Lung (tissue), 12 donors: Measurements from ENCODE around the gene PDE3B. TPM values are rescaled to one million over a fixed set of nuclear protein-coding genes. Genes with fewer than 3 reads are reported as not detected.

Experiments
- ATAC-seq: fragments of 200-7000 bp; cut with Tn5 transposase; one replicate; pipeline ENCODE4 v1.9.1; 2020; ENCODE audit warnings: moderate number of reproducible peaks; ENCODE audit not compliant: insufficient read depth, low FRiP score
- DNase-seq, 3 donors: peaks; one replicate each; pipeline ENCODE4 v3.0.0-alpha.2; 2013 to 2017
- H3K27ac ChIP-seq, 2 donors: one replicate each; pipeline ENCODE4 v1.5.1; 2013; ENCODE audit warnings: mild to moderate bottlenecking in 2 of 2, moderate library complexity in 2 of 2, control low read depth in 1 of 2, inconsistent platforms in 1 of 2, low read depth in 1 of 2, low read length in 1 of 2
- H3K27me3 ChIP-seq, 3 donors: one replicate each; pipeline ENCODE4 v1.5.1; 2013; ENCODE audit warnings: low read length in 2 of 3; ENCODE audit not compliant: control insufficient read depth in 3 of 3, insufficient read depth in 3 of 3
- H3K36me3 ChIP-seq, 4 donors: one replicate each; pipeline ENCODE4 v1.5.1; 2013; ENCODE audit warnings: low read length in 4 of 4, mild to moderate bottlenecking in 1 of 4, moderate library complexity in 1 of 4; ENCODE audit not compliant: control insufficient read depth in 4 of 4, insufficient read depth in 4 of 4
- H3K4me1 ChIP-seq, 5 donors: one replicate each; pipeline ENCODE4 v1.5.1; 2013; ENCODE audit warnings: low read length in 5 of 5, mild to moderate bottlenecking in 2 of 5, moderate library complexity in 1 of 5; ENCODE audit not compliant: control insufficient read depth in 5 of 5, insufficient read depth in 5 of 5
- H3K4me3 ChIP-seq: one replicate; pipeline ENCODE4 v1.5.1; 2013; ENCODE audit warnings: mild to moderate bottlenecking, control low read depth, moderate library complexity
- H3K9ac ChIP-seq, 2 donors: one replicate each; pipeline ENCODE4 v1.5.1; 2013; ENCODE audit warnings: low read length in 2 of 2, control low read depth in 1 of 2; ENCODE audit not compliant: insufficient read depth in 1 of 2
- H3K9me3 ChIP-seq, 4 donors: one replicate each; pipeline ENCODE4 v1.5.1; 2013; ENCODE audit warnings: low read length in 3 of 4, mild to moderate bottlenecking in 1 of 4, moderate library complexity in 1 of 4; ENCODE audit not compliant: control insufficient read depth in 4 of 4, insufficient read depth in 3 of 4
- CTCF ChIP-seq: IDR thresholded peaks from 2 replicates; pipeline ENCODE4 v1.5.1; 2012; ENCODE audit warnings: mild to moderate bottlenecking; ENCODE audit errors: control extremely low read depth, extremely low read depth
- WGBS, 2 donors: extraction: QIAGEN DNeasy Blood & Tissue Kit; methylation state at CpG; one replicate each; pipeline ENCODE4 v1.1.7; 2013; 5-methylcytosine and 5-hydroxymethylcytosine counted together
- polyA plus RNA-seq, 2 donors: library from polyadenylated mRNA; stranded (reverse); fragments of 200-250 nt; gene quantifications; one replicate each; pipeline ENCODE4 v1.2.1, GENCODE V29; 2013
- total RNA-seq, 2 donors: library from RNA; depleted of rRNA in 1 of 2; stranded (reverse); fragments of >200 nt in 1 of 2; gene quantifications; one replicate each; pipeline ENCODE4 v1.2.1, GENCODE V29; 2014 to 2021
- donor health status: control.
- donor health status: control.
- donor health status: Bipolar disorder and iron deficiency.
- donor health status: healthy.
- donor health status: DM: yes; HTN: yes; CAD: no.

The PDE3B gene
- total and polyA plus RNA-seq, 4 donors, result 3.3 to 79.2 (median 11.5) TPM

GRCh38 chr11:14907411-14908213, 264.0 kb downstream of the PDE3B start:
- peak; percentile 80 for ATAC-seq

GRCh38 chr11:14908214-14908880, 264.7 kb downstream of the PDE3B start:
- no peak overlapping the region for H3K4me3 ChIP-seq
- no peak overlapping the region for H3K27ac ChIP-seq
- H3K9ac ChIP-seq, result no peak overlapping the region
- peak; percentile 50 for TF ChIP-seq CTCF
- H3K27me3 ChIP-seq, result peaks cover 0 to 2% (median 0%) of the 10 kb centered on the region in 3 donors
- ATAC-seq (no peak), DNase-seq (peak; percentile 28 to 67 (median 61))
- 35 to 40% methylated on average over 6 of the region's 6 CpGs for whole genome bisulfite sequencing, 2 donors
- H3K4me1 ChIP-seq, result peaks cover 0 to 4% (median 3%) of the 10 kb centered on the region in 5 donors
- H3K36me3 ChIP-seq, result no peaks in the 10 kb centered on the region
- H3K9me3 ChIP-seq, result no peaks in the 10 kb centered on the region

More at GRCh38 chr11:14907411-14908213, 264.0 kb downstream of the PDE3B start:
- 38% methylated on average over 13 of the region's 13 CpGs for WGBS, 2 donors
- H3K9ac ChIP-seq, result no peak overlapping the region
- H3K27me3 ChIP-seq, result peaks cover 0 to 2% (median 0%) of the 10 kb centered on the region in 3 donors
- TF ChIP-seq CTCF, result peak; percentile 65
- DNase-seq, result peak; percentile 52 to 76 (median 64)
- H3K36me3 ChIP-seq, result no peaks in the 10 kb centered on the region
- H3K4me1 ChIP-seq, result peaks cover 0 to 4% (median 3%) of the 10 kb centered on the region in 5 donors
- no peak overlapping the region for H3K27ac ChIP-seq
- no peaks in the 10 kb centered on the region for H3K9me3 ChIP-seq
- no peak overlapping the region for H3K4me3 ChIP-seq

- Histone ChIP-seq H3K27ac (no peak overlapping the region), H3K9ac (no peak overlapping the region), H3K9me3 (no peaks in the 10 kb centered on the region), H3K4me3 (no peak overlapping the region), H3K4me1 (no peaks in the 10 kb centered on the region), H3K36me3 (no peaks in the 10 kb centered on the region), H3K27me3 (peaks cover 0 to 2% (median 0%) of the 10 kb centered on the region in 3 donors)
- no peak for TF ChIP-seq CTCF
- DNase-seq, result no peak
- WGBS, 2 donors, result 45 to 53% methylated on average over 3 of the region's 3 CpGs
- no peak for ATAC-seq
Observed at GRCh38 chr11:14914536-14914935, 270.9 kb downstream of the PDE3B start.
